HG03025 (cell line): Measurements from ENCODE around the gene SPATA24.
"Not testable (repeated sequence)": the region's sequence is repeated elsewhere in the genome, so short reads cannot be mapped to it uniquely, and the experiment has no call there.

Experiments
- ATAC-seq: cut with Tn5 transposase; IDR thresholded peaks from one replicate; pipeline ENCODE4 v1.9.1; 2021; ENCODE audit warnings: mild to moderate bottlenecking, moderate library complexity; ENCODE audit not compliant: unreplicated experiment, low FRiP score

SPATA24 gene

GRCh38 chr5:139355900-139356299 lies 48.0 kb downstream of the SPATA24 start:
- not testable (repeated sequence) for ATAC-seq

- no peak for ATAC-seq
These were observed 49.7 kb downstream of the SPATA24 start for GRCh38 chr5:139354186-139354585.

GRCh38 chr5:139347863-139348262 lies 56.0 kb downstream of the SPATA24 start:
- ATAC-seq = not testable (repeated sequence)
